Left ventricle myocardium inferior (tissue), 1 donor: ENCODE data around the gene NMUR1. TPM values are rescaled to one million over a fixed set of nuclear protein-coding genes. Genes with fewer than 3 reads are reported as not detected.
A peak's percentile ranks its signal among the peaks of the same experiment; 100 is the strongest.

Source experiments
- DNase-seq: peaks from one replicate; pipeline ENCODE4 v3.0.0-alpha.2; 2020
- H3K27ac ChIP-seq: fragments of 200-600 bp; replicated peaks from 2 replicates; pipeline ENCODE4 v1.8.0; 2021
- H3K27me3 ChIP-seq: fragments of 200-600 bp; 2 replicates; pipeline ENCODE4 v1.8.0; 2021; ENCODE audit warnings: low read depth
- H3K36me3 ChIP-seq: fragments of 200-600 bp; 2 replicates; pipeline ENCODE4 v1.8.0; 2021
- H3K4me1 ChIP-seq: fragments of 200-600 bp; 2 replicates; pipeline ENCODE4 v1.8.0; 2021
- H3K4me3 ChIP-seq: fragments of 200-600 bp; 2 replicates; pipeline ENCODE4 v1.8.0; 2021; ENCODE audit warnings: mild to moderate bottlenecking, moderate library complexity
- H3K9me3 ChIP-seq: fragments of 200-600 bp; replicated peaks from 2 replicates; pipeline ENCODE4 v1.8.0; 2021
- intact Hi-C: fragments of 100-400 bp; cut with micrococcal nuclease; formaldehyde crosslinking; loops from one replicate; pipeline ENCODE4 v1.11.0; 2022
- total RNA-seq: library from RNA; stranded (reverse); fragmentation: NEBNext Ultra II Directional; extraction: Animal tissue kit (Norgen Biotek cat#: 25700); gene quantifications from one replicate; pipeline ENCODE4 v1.2.1, GENCODE V29; 2021
- TF ChIP-seq, protein P1 (sequence below): fragments of 200-600 bp; IDR thresholded peaks from 2 replicates; pipeline ENCODE4 v1.8.0; 2021; ENCODE audit warnings: antibody characterized with exemption, mild to moderate bottlenecking, borderline replicate concordance
- donor health status: DM: no; HTN: yes; CAD: no; lungs with severe emphysema.

NMUR1 gene
- total RNA-seq, 1 donor from 2014 or later = 0.41 TPM

DNA sequence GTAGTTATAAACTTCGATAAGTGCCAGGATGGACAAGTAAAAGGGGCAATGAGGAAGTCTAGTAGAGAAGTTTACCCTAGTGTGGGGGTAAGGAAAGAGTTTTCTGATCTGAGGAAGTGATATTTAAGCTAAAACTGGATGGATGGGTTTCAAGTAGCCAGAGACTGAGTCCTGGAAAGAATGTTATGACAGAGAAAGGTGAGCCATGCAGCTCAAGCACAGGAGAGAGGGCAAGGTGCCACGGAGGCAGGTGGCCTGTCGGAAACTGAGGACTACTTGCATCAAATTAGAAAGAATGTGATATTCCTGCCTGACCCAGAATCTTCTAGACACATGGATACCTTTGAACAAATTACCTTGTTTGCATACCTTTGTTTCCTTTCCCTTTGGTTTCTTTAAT is 26.5 kb downstream of the NMUR1 start:
- TF ChIP-seq, protein P1, sequence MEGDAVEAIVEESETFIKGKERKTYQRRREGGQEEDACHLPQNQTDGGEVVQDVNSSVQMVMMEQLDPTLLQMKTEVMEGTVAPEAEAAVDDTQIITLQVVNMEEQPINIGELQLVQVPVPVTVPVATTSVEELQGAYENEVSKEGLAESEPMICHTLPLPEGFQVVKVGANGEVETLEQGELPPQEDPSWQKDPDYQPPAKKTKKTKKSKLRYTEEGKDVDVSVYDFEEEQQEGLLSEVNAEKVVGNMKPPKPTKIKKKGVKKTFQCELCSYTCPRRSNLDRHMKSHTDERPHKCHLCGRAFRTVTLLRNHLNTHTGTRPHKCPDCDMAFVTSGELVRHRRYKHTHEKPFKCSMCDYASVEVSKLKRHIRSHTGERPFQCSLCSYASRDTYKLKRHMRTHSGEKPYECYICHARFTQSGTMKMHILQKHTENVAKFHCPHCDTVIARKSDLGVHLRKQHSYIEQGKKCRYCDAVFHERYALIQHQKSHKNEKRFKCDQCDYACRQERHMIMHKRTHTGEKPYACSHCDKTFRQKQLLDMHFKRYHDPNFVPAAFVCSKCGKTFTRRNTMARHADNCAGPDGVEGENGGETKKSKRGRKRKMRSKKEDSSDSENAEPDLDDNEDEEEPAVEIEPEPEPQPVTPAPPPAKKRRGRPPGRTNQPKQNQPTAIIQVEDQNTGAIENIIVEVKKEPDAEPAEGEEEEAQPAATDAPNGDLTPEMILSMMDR = no peak
- no peak overlapping the region for H3K27ac ChIP-seq
- no peak for DNase-seq
- H3K4me1 ChIP-seq = no peaks in the 10 kb centered on the region
- intact Hi-C loops = no loop called here
- peaks cover 10% of the 10 kb centered on the region for H3K36me3 ChIP-seq
- H3K9me3 ChIP-seq = no peaks in the 10 kb centered on the region
- H3K27me3 ChIP-seq = no peaks in the 10 kb centered on the region
- no peak overlapping the region for H3K4me3 ChIP-seq

DNA sequence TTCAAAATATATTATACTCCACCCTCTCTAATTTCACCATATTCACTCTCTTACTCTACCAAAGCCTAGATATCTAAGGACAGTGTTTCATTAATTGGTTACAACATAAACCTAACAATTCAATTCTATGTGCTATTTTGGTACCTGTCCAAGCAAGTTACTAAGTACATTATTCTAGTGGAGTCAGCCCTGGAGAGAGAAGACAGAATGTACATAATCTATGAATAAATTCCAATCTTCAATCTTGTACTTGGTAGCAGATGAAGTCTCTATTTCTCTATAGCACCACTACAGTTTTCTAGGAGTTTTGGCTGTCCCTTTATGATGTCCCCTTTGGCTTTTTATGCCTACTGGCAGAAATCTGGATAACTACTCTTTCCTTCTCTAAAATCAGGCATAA is 27.6 kb downstream of the NMUR1 start:
- H3K27me3 ChIP-seq = no peaks in the 10 kb centered on the region
- TF ChIP-seq, protein P1 = no peak
- H3K9me3 ChIP-seq = no peaks in the 10 kb centered on the region
- H3K4me1 ChIP-seq = no peaks in the 10 kb centered on the region
- H3K4me3 ChIP-seq = no peak overlapping the region
- no peak overlapping the region for H3K27ac ChIP-seq
- peaks cover 10% of the 10 kb centered on the region for H3K36me3 ChIP-seq
- intact Hi-C loops = no loop called here
- no peak for DNase-seq

DNA sequence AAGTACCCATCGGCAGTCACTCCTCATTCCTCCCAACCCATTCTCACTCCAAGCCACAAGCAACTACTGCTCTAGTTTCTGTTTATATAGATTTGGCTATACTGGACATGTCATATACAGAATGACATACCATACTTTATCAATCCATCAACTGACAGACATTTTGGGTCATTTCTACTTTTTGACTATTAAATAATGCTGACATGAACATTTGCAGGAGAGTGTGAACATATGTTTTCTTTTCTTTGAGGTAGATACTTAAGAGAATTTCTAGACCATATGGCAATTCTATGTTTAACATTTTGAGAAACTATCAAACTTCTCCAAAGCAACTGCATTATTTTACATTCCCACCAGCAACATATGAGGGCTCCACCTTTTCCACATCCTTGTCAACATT is 32.6 kb downstream of the NMUR1 start:
- intact Hi-C loops = no loop called here
- no peaks in the 10 kb centered on the region for H3K9me3 ChIP-seq
- no peak for DNase-seq

DNA sequence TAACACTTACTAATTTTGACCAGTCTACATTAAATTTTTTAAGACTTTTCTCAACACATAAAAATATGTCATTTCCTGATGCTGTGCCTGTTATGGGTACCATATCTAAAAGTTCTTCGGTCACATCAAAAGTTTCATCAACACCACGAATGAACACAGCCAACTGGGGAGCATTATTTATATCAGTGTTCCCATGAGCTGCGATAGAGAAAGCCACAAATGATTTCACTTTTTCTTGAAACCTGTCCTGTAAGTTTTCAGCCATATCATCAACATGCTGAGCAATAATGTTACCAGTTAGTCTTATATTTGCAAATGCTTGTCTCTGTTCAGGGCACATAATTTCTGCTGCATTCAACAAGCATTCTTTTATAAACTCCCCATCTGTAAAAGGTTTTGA is 35.6 kb downstream of the NMUR1 start:
- no peaks in the 10 kb centered on the region for H3K9me3 ChIP-seq
- H3K4me1 ChIP-seq = no peaks in the 10 kb centered on the region
- H3K27ac ChIP-seq = no peak overlapping the region
- H3K4me3 ChIP-seq = no peak overlapping the region
- H3K36me3 ChIP-seq = no peaks in the 10 kb centered on the region
- intact Hi-C loops = no loop called here
- no peaks in the 10 kb centered on the region for H3K27me3 ChIP-seq
- TF ChIP-seq, protein P1 = no peak
- no peak for DNase-seq

More for the DNA sequence above, 32.6 kb downstream of the NMUR1 start:
- no peaks in the 10 kb centered on the region for H3K36me3 ChIP-seq
- H3K4me3 ChIP-seq = no peak overlapping the region
- no peaks in the 10 kb centered on the region for H3K27me3 ChIP-seq
- no peak overlapping the region for H3K27ac ChIP-seq
- TF ChIP-seq, protein P1 = no peak
- H3K4me1 ChIP-seq = no peaks in the 10 kb centered on the region

DNA sequence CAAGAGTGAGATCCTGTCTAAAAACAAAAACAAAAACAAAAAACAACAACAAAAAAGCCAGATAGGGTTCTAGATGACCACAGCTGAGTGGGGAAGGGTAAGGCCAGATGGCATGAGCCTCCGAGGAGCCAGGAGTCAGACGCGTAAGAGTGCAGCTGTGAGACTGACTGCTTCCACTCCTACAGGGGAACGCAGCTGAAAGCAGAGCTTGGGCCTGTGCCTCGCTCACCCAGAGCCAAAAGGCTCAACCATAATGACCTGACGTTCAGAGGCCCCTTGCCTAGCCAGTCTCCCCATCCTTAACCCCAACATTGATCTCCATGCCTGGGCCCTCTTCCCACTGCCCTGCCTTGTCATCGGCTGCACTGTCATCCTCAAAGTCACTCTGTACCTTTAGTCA is 39.4 kb downstream of the NMUR1 start:
- intact Hi-C loops = no loop called here
- H3K27me3 ChIP-seq = no peaks in the 10 kb centered on the region
- TF ChIP-seq, protein P1 = no peak
- no peak overlapping the region for H3K4me3 ChIP-seq
- H3K36me3 ChIP-seq = no peaks in the 10 kb centered on the region
- no peak for DNase-seq
- H3K9me3 ChIP-seq = no peaks in the 10 kb centered on the region
- no peak overlapping the region for H3K27ac ChIP-seq
- no peaks in the 10 kb centered on the region for H3K4me1 ChIP-seq

DNA sequence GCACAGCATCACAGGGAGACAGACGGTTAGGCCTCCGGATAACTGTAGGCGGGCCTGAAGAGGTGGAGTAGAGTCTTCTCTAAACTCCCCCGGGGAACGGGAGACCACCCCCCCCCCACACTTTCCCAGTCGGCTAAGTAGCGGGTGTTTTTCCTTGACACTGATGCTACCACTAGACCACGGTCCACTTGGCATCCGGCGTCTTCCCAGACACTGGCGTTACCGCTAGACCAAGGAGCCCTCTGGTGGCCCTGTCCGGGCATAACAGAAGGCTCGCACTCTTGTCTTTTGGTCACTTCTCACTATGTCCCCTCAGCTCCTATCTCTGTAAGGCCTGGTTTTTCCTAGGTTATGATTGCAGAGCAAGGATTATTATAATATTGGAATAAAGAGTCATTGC is 40.3 kb downstream of the NMUR1 start:
- Histone ChIP-seq H3K27me3 (no peaks in the 10 kb centered on the region), H3K4me3 (no peak overlapping the region), H3K36me3 (no peaks in the 10 kb centered on the region), H3K4me1 (no peaks in the 10 kb centered on the region), H3K27ac (no peak overlapping the region), H3K9me3 (no peaks in the 10 kb centered on the region)
- DNase-seq = peak; percentile 38
- TF ChIP-seq, protein P1 = peak; percentile 38
- intact Hi-C loops = no loop called here
